ENCODE measurements around the gene SDC4. TPM values are rescaled to one million over a fixed set of nuclear protein-coding genes. Genes with fewer than 3 reads are reported as not detected.

Gene SDC4
- total RNA-seq, 2 donors from 2014 or later, result 123 to 266 TPM

DNA sequence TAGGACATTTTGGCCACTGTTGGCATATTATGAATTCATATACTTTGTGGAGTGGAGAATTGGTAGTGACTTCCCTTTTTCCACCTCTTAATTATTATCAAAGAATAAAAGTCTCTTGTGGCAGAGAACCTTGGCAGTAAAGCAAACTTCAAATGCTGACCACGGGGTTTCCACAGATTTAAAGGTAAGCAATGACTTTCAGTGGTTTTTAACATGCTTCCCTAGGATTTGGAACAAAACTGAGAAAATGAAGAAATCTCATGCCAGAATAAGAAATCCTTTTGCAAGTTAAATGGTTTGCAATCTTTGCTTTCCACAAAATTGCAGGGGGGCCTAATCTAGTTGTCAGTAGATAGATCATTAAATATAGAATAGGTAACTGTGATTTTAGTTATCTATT is 2.0 kb upstream of the SDC4 start:
- Histone ChIP-seq H3K4me1 (replicated peaks) (peaks cover 3% of the 10 kb centered on the region), H3K36me3 (no peaks in the 10 kb centered on the region), H3K9me3 (no peaks in the 10 kb centered on the region), H3K4me3 (no peak overlapping the region), H3K27ac (no peak overlapping the region), H3K27me3 (replicated peaks; ENCODE audit: insufficient read depth) (no peaks in the 10 kb centered on the region)
- no peak for TF ChIP-seq POLR2AphosphoS5 (IDR thresholded peaks at IDR 0.05)
- intact Hi-C loops (cut with DNase I), result no loop called here
- DNase-seq (ENCODE audit: low spot score), result no peak
- 29% methylated on average over 1 of the region's 1 CpG for WGBS

DNA sequence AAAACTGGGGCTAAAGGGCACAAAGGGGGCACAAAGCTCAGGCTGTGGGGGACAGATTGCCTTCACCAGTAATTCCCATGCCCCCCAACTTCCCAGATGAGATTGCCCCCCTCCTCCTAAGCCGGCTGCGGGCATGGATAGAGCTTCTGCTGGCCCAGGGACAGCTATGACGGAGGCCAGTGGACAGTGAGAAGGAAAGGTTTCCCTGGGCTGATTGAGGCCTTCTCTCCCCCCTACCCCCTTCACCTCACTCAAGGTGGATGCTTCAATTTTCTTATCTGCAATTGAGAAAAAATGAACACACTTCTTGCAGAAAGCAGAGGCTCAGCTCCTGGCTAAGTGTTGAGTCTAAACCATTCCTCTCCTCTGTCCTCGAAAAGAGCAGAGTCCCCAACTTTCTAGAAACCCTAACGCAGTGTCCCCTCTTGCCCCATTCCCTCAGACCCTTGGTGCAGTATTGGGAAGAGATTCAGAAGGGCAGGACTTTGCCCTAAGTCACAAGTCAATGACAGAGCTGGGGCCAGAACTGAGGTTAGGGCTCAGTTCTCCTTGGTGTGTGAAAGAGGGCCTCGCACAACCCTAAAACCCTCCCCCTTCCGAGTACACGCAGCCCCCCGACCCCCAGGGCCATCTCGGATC is 808 bp downstream of the SDC4 start:
- WGBS, result 15% methylated on average over 10 of the region's 10 CpGs
- TF ChIP-seq, protein P1, sequence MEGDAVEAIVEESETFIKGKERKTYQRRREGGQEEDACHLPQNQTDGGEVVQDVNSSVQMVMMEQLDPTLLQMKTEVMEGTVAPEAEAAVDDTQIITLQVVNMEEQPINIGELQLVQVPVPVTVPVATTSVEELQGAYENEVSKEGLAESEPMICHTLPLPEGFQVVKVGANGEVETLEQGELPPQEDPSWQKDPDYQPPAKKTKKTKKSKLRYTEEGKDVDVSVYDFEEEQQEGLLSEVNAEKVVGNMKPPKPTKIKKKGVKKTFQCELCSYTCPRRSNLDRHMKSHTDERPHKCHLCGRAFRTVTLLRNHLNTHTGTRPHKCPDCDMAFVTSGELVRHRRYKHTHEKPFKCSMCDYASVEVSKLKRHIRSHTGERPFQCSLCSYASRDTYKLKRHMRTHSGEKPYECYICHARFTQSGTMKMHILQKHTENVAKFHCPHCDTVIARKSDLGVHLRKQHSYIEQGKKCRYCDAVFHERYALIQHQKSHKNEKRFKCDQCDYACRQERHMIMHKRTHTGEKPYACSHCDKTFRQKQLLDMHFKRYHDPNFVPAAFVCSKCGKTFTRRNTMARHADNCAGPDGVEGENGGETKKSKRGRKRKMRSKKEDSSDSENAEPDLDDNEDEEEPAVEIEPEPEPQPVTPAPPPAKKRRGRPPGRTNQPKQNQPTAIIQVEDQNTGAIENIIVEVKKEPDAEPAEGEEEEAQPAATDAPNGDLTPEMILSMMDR (IDR thresholded peaks at IDR 0.05), result no peak
- no peak for TF ChIP-seq POLR2AphosphoS5 (IDR thresholded peaks at IDR 0.05)
- TF ChIP-seq POLR2A (IDR thresholded peaks at IDR 0.05), result no peak
- no peaks in the 10 kb centered on the region for H3K27me3 ChIP-seq (replicated peaks; ENCODE audit: insufficient read depth)
- no peak for DNase-seq (ENCODE audit: low spot score)
- intact Hi-C loops (cut with DNase I), result no loop called here
- peaks cover 15% of the 10 kb centered on the region for H3K4me1 ChIP-seq (replicated peaks)
- no peaks in the 10 kb centered on the region for H3K36me3 ChIP-seq
- peak overlapping the region; percentile 76 for H3K4me3 ChIP-seq
- no peaks in the 10 kb centered on the region for H3K9me3 ChIP-seq
- H3K27ac ChIP-seq, result peak overlapping the region; percentile 92 to 94

DNA sequence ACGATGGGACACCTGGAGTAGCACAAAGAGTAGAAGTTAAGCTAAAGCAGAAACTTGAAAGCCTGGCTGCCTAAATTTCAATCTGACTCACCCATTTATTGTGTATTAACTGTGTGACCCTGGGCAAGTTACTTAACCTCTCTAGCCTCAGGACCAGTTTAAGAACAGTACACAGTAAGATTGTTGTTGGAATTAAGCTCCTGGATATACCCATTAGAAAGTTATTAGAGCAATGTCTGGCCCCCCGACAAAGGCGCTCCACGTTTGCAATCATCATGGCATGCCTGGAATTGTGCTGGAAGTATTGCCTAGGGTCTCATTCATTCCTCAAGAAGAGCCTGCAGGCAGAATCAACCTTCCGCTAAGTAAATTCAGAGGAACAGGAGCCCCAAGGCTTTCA is 1.4 kb downstream of the SDC4 start:
- intact Hi-C loops (cut with DNase I), result no loop called here
- peaks cover 20% of the 10 kb centered on the region for H3K4me1 ChIP-seq (replicated peaks)
- TF ChIP-seq POLR2AphosphoS5 (IDR thresholded peaks at IDR 0.05), result no peak
- TF ChIP-seq, protein P1 (IDR thresholded peaks at IDR 0.05), result no peak
- TF ChIP-seq POLR2A (IDR thresholded peaks at IDR 0.05), result no peak
- WGBS, result 23% methylated on average over 5 of the region's 5 CpGs
- no peaks in the 10 kb centered on the region for H3K9me3 ChIP-seq
- no peak for DNase-seq (ENCODE audit: low spot score)
- peak overlapping the region; percentile 92 to 94 for H3K27ac ChIP-seq
- H3K36me3 ChIP-seq, result no peaks in the 10 kb centered on the region
- H3K27me3 ChIP-seq (replicated peaks; ENCODE audit: insufficient read depth), result no peaks in the 10 kb centered on the region
- peak overlapping the region; percentile 76 for H3K4me3 ChIP-seq

- Histone ChIP-seq H3K4me3 (peak overlapping the region; percentile 76), H3K9me3 (no peaks in the 10 kb centered on the region), H3K27ac (peak overlapping the region; percentile 92 to 94), H3K4me1 (replicated peaks) (peaks cover 25% of the 10 kb centered on the region), H3K36me3 (no peaks in the 10 kb centered on the region), H3K27me3 (replicated peaks; ENCODE audit: insufficient read depth) (no peaks in the 10 kb centered on the region)
- 44% methylated on average over 3 of the region's 3 CpGs for WGBS
- no peak for DNase-seq (ENCODE audit: low spot score)
- intact Hi-C loops (cut with DNase I), result no loop called here
- TF ChIP-seq POLR2AphosphoS5 (IDR thresholded peaks at IDR 0.05) (no peak), POLR2A (IDR thresholded peaks at IDR 0.05) (no peak)
- TF ChIP-seq, protein P1 (IDR thresholded peaks at IDR 0.05), result no peak
Measured at GRCh38 chr20:45346291-45346718, 1.9 kb downstream of the SDC4 start.

GRCh38 chr20:45345104-45345936 is 2.9 kb downstream of the SDC4 start:
- TF ChIP-seq POLR2A (IDR thresholded peaks at IDR 0.05) (peak; percentile 23), POLR2AphosphoS5 (IDR thresholded peaks at IDR 0.05) (peak; percentile 91)
- TF ChIP-seq, protein P1 (IDR thresholded peaks at IDR 0.05), result no peak
- H3K27me3 ChIP-seq (replicated peaks; ENCODE audit: insufficient read depth), result no peaks in the 10 kb centered on the region
- no peaks in the 10 kb centered on the region for H3K9me3 ChIP-seq
- WGBS, result 49% methylated on average over 9 of the region's 9 CpGs
- H3K36me3 ChIP-seq, result no peaks in the 10 kb centered on the region
- peak overlapping the region; percentile 92 to 94 for H3K27ac ChIP-seq
- intact Hi-C loops (cut with DNase I), result no loop called here
- peak; percentile 90 for DNase-seq (ENCODE audit: low spot score)
- H3K4me1 ChIP-seq (replicated peaks), result peaks cover 32% of the 10 kb centered on the region
- peak overlapping the region; percentile 16 to 76 for H3K4me3 ChIP-seq
